K562 (cell line): ENCODE results near the gene CS. TPM values are rescaled to one million over a fixed set of nuclear protein-coding genes. Genes with fewer than 3 reads are reported as not detected.

ENCODE experiments used
- CBX3 ChIP-seq, 2 experiments: IDR thresholded peaks; 1 replicate in 1 of 2; 2 replicates in 1 of 2; pipeline ENCODE4 v1.6.1; 2012; ENCODE audit warnings: inconsistent platforms in 2 of 2, low read length in 2 of 2, borderline replicate concordance in 1 of 2, control low read depth in 1 of 2
- CEBPG ChIP-seq, 3 experiments: fragments of 200-800 bp in 1 of 3; sonication (Bioruptor generic) in 1 of 3; sonication (generic) in 1 of 3; formaldehyde crosslinking in 1 of 3; IDR thresholded peaks in 2 of 3; conservative IDR thresholded peaks in 1 of 3; 2 replicates each; pipeline versions ENCODE4 v1.6.1 to v1.8.0; 2016 to 2022; ENCODE audit warnings: missing compliant biosample characterization in 2 of 3, missing genetic modification characterization in 2 of 3, mild to moderate bottlenecking in 1 of 3, missing genetic modification reagents in 1 of 3
- CHD1 ChIP-seq: fragments of 200-600 bp; sonication (generic); IDR thresholded peaks from one replicate; pipeline ENCODE4 v1.6.1; 2012; ENCODE audit warnings: mild to moderate bottlenecking, moderate library complexity, low read length, inconsistent platforms
- CREB1 ChIP-seq, 2 experiments: sonication (generic) in 1 of 2; formaldehyde crosslinking in 1 of 2; IDR thresholded peaks; 2 replicates each; pipeline versions ENCODE4 v1.6.1 to v1.8.0; 2012 to 2022; ENCODE audit warnings: inconsistent platforms in 1 of 2, mild to moderate bottlenecking in 1 of 2, missing genetic modification reagents in 1 of 2, moderate library complexity in 1 of 2
- CREM ChIP-seq: IDR thresholded peaks from 2 replicates; pipeline ENCODE4 v1.6.1; 2014; ENCODE audit warnings: antibody characterized with exemption, low read depth
- CTBP1 ChIP-seq: fragments of 450-650 bp; IDR thresholded peaks from 2 replicates; pipeline ENCODE4 v1.6.1; 2016; ENCODE audit warnings: borderline replicate concordance
- HMG20B ChIP-seq: fragments of 250-450 bp; sonication (Bioruptor Pico); IDR thresholded peaks from 2 replicates; pipeline ENCODE4 v1.5.0; 2021; ENCODE audit warnings: mild to moderate bottlenecking
- MBD2 ChIP-seq: sonication (generic); IDR thresholded peaks from 2 replicates; pipeline ENCODE4 v1.6.1; 2016; ENCODE audit warnings: low read depth, borderline replicate concordance
- MNT ChIP-seq, 2 experiments: fragments of 450-650 bp; conservative IDR thresholded peaks; 2 replicates each; pipeline ENCODE4 v1.6.1; 2017; ENCODE audit warnings: mild to moderate bottlenecking in 2 of 2, moderate library complexity in 2 of 2
- NBN ChIP-seq: fragments of 450-650 bp; IDR thresholded peaks from 2 replicates; pipeline ENCODE4 v1.6.1; 2016; ENCODE audit warnings: low read depth, mild to moderate bottlenecking
- POLR2G ChIP-seq: fragments of 200-400 bp; formaldehyde crosslinking; IDR thresholded peaks from 2 replicates; pipeline ENCODE4 v1.6.1; 2017; ENCODE audit warnings: low read depth, mild to moderate bottlenecking, antibody characterized with exemption, low read length, moderate library complexity
- RBM25 ChIP-seq: fragments of 200-400 bp; formaldehyde crosslinking; IDR thresholded peaks from 2 replicates; pipeline ENCODE4 v1.6.1; 2018; ENCODE audit warnings: low read length, low read depth, moderate library complexity; ENCODE audit not compliant: severe bottlenecking
- RFX1 ChIP-seq: fragments of 450-650 bp; IDR thresholded peaks from 2 replicates; pipeline ENCODE4 v1.6.1; 2016; ENCODE audit warnings: mild to moderate bottlenecking, moderate library complexity
- SMARCC2 ChIP-seq: fragments of 450-650 bp; IDR thresholded peaks from 2 replicates; pipeline ENCODE4 v1.6.1; 2017; ENCODE audit warnings: antibody characterized with exemption, moderate library complexity, mild to moderate bottlenecking, low read depth
- TEAD2 ChIP-seq: fragments of 450-650 bp; IDR thresholded peaks from 2 replicates; pipeline ENCODE4 v1.6.1; 2016; ENCODE audit warnings: missing genetic modification characterization, control low read depth, missing compliant biosample characterization
- ZC3H11A ChIP-seq: IDR thresholded peaks from 2 replicates; pipeline ENCODE4 v1.6.1; 2012; ENCODE audit warnings: low read depth, low read length, improper control_type of control experiment
- ZNF347 ChIP-seq: fragments of 450-650 bp; formaldehyde crosslinking; IDR thresholded peaks from 2 replicates; pipeline ENCODE4 v1.4.0; 2020; ENCODE audit warnings: low read depth, mild to moderate bottlenecking, moderate library complexity
- ZNF695 ChIP-seq: fragments of 450-650 bp; formaldehyde crosslinking; IDR thresholded peaks from 2 replicates; pipeline ENCODE4 v1.4.0; 2020; ENCODE audit warnings: mild to moderate bottlenecking, moderate library complexity
- polyA plus RNA-seq, 8 experiments: library from polyadenylated mRNA; depleted of rRNA in 4 of 8; stranded (reverse) in 5 of 8; unstranded in 3 of 8; fragments of >200 nt; fragmentation: Nextera tagmentation in 2 of 8; fragmentation: Illumina TruSeq in 1 of 8; extraction: Ambion mirVana in 2 of 8; extraction: Trizol in 1 of 8; gene quantifications; 2 replicates each; pipeline versions ENCODE4 v1.2.1 to v1.2.3, GENCODE V29; 2011 to 2014; ENCODE audit warnings: inconsistent platforms in 1 of 8, missing spikeins in 1 of 8
- total RNA-seq, 7 experiments: library from RNA; depleted of rRNA in 6 of 7; stranded (reverse); fragments of >200 nt in 6 of 7; fragmentation: Illumina TruSeq in 2 of 7; extraction: Trizol in 2 of 7; gene quantifications; 2 replicates each; pipeline versions ENCODE4 v1.2.1 to v1.2.3, GENCODE V29; 2011 to 2021; ENCODE audit warnings: low replicate concordance in 1 of 7
- TF ChIP-seq, protein P1 (sequence below): fragments of 450-650 bp; IDR thresholded peaks from 2 replicates; pipeline ENCODE4 v1.6.1; 2018; ENCODE audit warnings: mild to moderate bottlenecking, low read depth; ENCODE audit not compliant: partially characterized antibody
- TF ChIP-seq, protein P2 (sequence below): sonication (generic); formaldehyde crosslinking; IDR thresholded peaks from 2 replicates; pipeline ENCODE4 v1.8.0; 2022; ENCODE audit warnings: mild to moderate bottlenecking, missing genetic modification reagents

Gene CS
- total and polyA plus RNA-seq, 9 of the 15 experiments (the other 6 are each of a cell fraction or from before 2014, with no cell fraction given): 99.9 to 390 (median 149) TPM

DNA sequence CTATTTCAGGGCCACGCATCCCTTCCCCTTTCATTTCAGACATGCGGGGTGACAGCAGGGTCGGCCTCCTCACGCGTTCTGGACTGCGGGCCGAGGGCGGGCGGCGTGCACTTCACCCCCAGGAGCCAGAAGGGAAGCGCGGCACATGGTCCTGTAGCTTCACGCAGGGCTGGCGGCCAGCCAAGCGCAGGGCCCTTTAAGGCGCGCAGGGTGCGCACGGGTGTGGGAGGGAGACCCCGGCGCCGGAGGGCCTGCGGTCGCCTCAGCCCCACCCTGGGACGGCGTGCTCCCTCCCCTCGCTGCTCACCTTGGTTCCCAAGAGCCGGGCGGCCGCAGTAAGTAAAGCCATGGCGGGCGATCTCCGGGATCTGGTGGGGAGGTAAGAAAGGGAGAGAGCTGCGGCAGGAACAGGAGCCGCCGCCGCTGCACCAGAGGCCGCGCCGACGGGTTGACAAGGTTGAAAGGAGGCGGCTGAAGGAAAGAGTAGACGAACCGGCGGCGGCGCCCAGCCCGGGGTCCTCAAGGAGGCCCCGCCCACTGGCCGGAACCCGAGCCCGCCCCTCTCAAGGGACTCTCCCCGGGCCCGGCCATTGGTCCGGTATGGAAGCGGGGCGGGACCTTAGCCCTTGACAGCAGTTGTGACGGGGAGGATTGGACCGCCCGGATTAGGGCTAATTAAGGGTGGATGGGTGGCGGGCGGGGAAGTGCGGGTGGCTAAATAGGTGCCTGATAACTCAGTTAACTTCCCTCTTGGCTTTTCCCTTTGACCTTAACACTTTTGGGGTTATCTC lies at the start of gene CS (continued):
- TF ChIP-seq NBN (peak; percentile 38; the same call in 1 of the 2 replicates), TEAD2 (tag) (no peak), CREM (peak; percentile 54; the same call in 1 of the 2 replicates), RFX1 (no peak), ZC3H11A (no peak), ZNF695 (CRISPR knock-in tag) (no peak), CREB1 (IDR thresholded peaks at IDR 0.05) (peak; percentile 21), CREB1 (CRISPR knock-in tag; IDR thresholded peaks at IDR 0.05) (peak; percentile 57), MBD2 (peak; percentile 72), CTBP1 (no peak; the same call in 1 of the 2 replicates), MNT (conservative IDR thresholded peaks at IDR 0.05) (peak; percentile 95 to 98), RBM25 (no peak), SMARCC2 (no peak), HMG20B (no peak), CEBPG (CRISPR knock-in tag; IDR thresholded peaks at IDR 0.05) (peak; percentile 11; the same call in 1 of the 2 replicates), CEBPG (tag; conservative IDR thresholded peaks at IDR 0.05 in 1 of 2, IDR thresholded peaks at IDR 0.05 in 1 of 2) (no peak), ZNF347 (CRISPR knock-in tag) (no peak), CHD1 (peak; percentile 64), POLR2G (peak; percentile 97), CBX3 (IDR thresholded peaks at IDR 0.05; ENCODE audit: borderline replicate concordance in 1 of 2, low read length in 2 of 2) (no peak; a peak in 1 of 3 replicates)
- TF ChIP-seq, protein P1, sequence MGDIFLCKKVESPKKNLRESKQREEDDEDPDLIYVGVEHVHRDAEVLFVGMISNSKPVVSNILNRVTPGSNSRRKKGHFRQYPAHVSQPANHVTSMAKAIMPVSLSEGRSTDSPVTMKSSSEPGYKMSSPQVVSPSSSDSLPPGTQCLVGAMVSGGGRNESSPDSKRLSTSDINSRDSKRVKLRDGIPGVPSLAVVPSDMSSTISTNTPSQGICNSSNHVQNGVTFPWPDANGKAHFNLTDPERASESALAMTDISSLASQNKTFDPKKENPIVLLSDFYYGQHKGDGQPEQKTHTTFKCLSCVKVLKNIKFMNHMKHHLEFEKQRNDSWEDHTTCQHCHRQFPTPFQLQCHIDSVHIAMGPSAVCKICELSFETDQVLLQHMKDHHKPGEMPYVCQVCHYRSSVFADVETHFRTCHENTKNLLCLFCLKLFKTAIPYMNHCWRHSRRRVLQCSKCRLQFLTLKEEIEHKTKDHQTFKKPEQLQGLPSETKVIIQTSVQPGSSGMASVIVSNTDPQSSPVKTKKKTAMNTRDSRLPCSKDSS: no peak
- TF ChIP-seq, protein P2, sequence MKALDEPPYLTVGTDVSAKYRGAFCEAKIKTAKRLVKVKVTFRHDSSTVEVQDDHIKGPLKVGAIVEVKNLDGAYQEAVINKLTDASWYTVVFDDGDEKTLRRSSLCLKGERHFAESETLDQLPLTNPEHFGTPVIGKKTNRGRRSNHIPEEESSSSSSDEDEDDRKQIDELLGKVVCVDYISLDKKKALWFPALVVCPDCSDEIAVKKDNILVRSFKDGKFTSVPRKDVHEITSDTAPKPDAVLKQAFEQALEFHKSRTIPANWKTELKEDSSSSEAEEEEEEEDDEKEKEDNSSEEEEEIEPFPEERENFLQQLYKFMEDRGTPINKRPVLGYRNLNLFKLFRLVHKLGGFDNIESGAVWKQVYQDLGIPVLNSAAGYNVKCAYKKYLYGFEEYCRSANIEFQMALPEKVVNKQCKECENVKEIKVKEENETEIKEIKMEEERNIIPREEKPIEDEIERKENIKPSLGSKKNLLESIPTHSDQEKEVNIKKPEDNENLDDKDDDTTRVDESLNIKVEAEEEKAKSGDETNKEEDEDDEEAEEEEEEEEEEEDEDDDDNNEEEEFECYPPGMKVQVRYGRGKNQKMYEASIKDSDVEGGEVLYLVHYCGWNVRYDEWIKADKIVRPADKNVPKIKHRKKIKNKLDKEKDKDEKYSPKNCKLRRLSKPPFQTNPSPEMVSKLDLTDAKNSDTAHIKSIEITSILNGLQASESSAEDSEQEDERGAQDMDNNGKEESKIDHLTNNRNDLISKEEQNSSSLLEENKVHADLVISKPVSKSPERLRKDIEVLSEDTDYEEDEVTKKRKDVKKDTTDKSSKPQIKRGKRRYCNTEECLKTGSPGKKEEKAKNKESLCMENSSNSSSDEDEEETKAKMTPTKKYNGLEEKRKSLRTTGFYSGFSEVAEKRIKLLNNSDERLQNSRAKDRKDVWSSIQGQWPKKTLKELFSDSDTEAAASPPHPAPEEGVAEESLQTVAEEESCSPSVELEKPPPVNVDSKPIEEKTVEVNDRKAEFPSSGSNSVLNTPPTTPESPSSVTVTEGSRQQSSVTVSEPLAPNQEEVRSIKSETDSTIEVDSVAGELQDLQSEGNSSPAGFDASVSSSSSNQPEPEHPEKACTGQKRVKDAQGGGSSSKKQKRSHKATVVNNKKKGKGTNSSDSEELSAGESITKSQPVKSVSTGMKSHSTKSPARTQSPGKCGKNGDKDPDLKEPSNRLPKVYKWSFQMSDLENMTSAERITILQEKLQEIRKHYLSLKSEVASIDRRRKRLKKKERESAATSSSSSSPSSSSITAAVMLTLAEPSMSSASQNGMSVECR (CRISPR knock-in tag): peak; percentile 97
